Right atrium auricular region (tissue), 2 donors: ENCODE measurements around the gene RBM48. TPM values are rescaled to one million over a fixed set of nuclear protein-coding genes. Genes with fewer than 3 reads are reported as not detected.

Source experiments
- DNase-seq: peaks from one replicate; pipeline ENCODE4 v3.0.0-alpha.2; 2019; ENCODE audit warnings: low spot score
- H3K27ac ChIP-seq, 2 donors: fragments of 200-600 bp; sonication (generic); 1 replicate in 1 of 2; 2 replicates in 1 of 2; pipeline ENCODE4 v1.5.1; 2016 to 2019
- H3K27me3 ChIP-seq, 2 donors: fragments of 200-600 bp; sonication (generic); one replicate each; pipeline versions ENCODE4 v1.5.1 to v1.6.0; 2017 to 2019
- H3K36me3 ChIP-seq: fragments of 200-600 bp; sonication (generic); one replicate; pipeline ENCODE4 v1.5.1; 2016
- H3K4me1 ChIP-seq, 2 donors: fragments of 200-600 bp; sonication (generic); one replicate each; pipeline versions ENCODE4 v1.5.1 to v1.6.0; 2017 to 2019
- H3K4me3 ChIP-seq, 2 donors: fragments of 200-600 bp; sonication (generic); 1 replicate in 1 of 2; 2 replicates in 1 of 2; pipeline ENCODE4 v1.5.1; 2017 to 2019; ENCODE audit warnings: mild to moderate bottlenecking in 1 of 2, moderate library complexity in 1 of 2
- H3K9me3 ChIP-seq, 2 donors: fragments of 200-600 bp; sonication (generic); one replicate each; pipeline ENCODE4 v1.5.1; 2019
- total RNA-seq, 2 donors: library from RNA; depleted of rRNA; stranded (reverse); fragments of >200 nt; gene quantifications; one replicate each; pipeline ENCODE4 v1.1.0, GENCODE V29; 2016
- TF ChIP-seq, protein P1 (sequence below), 2 donors: fragments of 200-600 bp; sonication (generic); IDR thresholded peaks; one replicate each; pipeline ENCODE4 v1.5.1; 2019; ENCODE audit warnings: antibody characterized with exemption in 2 of 2

The RBM48 gene
- total RNA-seq, 2 donors from 2014 or later: 7.3 to 8.9 TPM

DNA sequence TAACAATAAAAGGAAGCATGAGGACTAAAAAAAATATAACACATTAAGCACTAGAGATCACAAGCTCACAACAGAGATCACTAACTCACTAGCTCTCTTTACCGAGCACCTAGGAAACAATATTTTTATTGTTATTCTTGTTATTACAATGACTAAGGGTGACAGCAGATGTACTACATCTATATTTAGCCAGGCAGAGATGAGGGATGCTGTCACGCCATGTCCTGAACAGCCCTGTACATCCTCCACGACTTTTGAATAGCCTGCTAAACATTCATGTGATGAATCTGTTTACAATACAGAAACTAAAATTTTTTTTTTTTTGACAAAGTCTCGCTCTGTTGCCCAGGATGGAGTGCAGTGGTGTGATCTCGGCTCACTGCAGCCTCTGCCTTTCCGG is 38.9 kb downstream of the RBM48 start:
- no peak overlapping the region for H3K4me3 ChIP-seq
- DNase-seq: no peak
- peaks cover 64% of the 10 kb centered on the region for H3K36me3 ChIP-seq
- TF ChIP-seq, protein P1, sequence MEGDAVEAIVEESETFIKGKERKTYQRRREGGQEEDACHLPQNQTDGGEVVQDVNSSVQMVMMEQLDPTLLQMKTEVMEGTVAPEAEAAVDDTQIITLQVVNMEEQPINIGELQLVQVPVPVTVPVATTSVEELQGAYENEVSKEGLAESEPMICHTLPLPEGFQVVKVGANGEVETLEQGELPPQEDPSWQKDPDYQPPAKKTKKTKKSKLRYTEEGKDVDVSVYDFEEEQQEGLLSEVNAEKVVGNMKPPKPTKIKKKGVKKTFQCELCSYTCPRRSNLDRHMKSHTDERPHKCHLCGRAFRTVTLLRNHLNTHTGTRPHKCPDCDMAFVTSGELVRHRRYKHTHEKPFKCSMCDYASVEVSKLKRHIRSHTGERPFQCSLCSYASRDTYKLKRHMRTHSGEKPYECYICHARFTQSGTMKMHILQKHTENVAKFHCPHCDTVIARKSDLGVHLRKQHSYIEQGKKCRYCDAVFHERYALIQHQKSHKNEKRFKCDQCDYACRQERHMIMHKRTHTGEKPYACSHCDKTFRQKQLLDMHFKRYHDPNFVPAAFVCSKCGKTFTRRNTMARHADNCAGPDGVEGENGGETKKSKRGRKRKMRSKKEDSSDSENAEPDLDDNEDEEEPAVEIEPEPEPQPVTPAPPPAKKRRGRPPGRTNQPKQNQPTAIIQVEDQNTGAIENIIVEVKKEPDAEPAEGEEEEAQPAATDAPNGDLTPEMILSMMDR (IDR thresholded peaks at IDR 0.05): no peak
- no peak overlapping the region for H3K27ac ChIP-seq
- no peaks in the 10 kb centered on the region for H3K4me1 ChIP-seq
- no peaks in the 10 kb centered on the region for H3K27me3 ChIP-seq
- H3K9me3 ChIP-seq: no peaks in the 10 kb centered on the region

DNA sequence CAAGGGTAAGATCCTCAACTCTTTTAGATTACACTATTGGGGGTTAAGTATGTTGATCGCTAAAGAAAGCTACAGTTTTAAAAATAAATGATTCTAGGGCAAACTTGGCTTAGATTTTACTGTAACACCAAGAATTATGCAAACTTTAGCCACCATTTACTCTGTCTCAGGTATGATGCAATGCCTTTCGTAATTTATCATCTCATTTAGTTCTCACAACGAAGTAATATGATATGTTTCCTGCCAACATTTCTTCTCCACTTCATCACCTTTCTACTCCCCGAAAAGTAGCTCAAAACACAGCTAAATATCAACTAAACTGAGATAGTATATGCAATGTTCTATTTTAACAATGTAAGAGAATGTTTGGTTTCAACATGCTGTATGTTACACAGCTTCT is 40.5 kb downstream of the RBM48 start:
- Histone ChIP-seq H3K27me3 (no peaks in the 10 kb centered on the region), H3K36me3 (peaks cover 70% of the 10 kb centered on the region), H3K27ac (no peak overlapping the region), H3K4me3 (no peak overlapping the region), H3K4me1 (no peaks in the 10 kb centered on the region), H3K9me3 (no peaks in the 10 kb centered on the region)
- no peak for DNase-seq
- TF ChIP-seq, protein P1 (IDR thresholded peaks at IDR 0.05): no peak

DNA sequence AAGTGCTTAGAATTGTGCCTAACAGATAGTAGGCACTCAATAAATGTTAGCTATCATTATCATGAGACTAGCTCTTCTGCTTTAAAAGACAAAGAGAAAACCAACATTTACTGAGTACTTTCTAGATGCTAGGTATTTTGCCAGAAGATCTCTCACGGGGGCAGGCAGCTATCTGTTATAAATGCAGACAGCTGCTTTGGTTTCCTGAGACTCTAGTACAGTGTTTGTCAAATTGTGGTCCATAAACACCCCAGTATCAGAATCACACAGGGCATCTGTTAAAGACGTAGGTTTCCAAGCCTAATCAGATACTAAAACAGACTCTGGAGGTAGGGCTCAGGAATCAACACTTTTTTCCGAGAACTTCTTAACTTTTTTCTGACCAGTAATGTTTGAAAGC is 47.7 kb downstream of the RBM48 start:
- TF ChIP-seq, protein P1 (IDR thresholded peaks at IDR 0.05): no peak
- DNase-seq: no peak
- no peaks in the 10 kb centered on the region for H3K4me1 ChIP-seq
- no peaks in the 10 kb centered on the region for H3K27me3 ChIP-seq
- H3K27ac ChIP-seq: no peak overlapping the region
- peaks cover 79% of the 10 kb centered on the region for H3K36me3 ChIP-seq
- no peaks in the 10 kb centered on the region for H3K9me3 ChIP-seq
- H3K4me3 ChIP-seq: no peak overlapping the region

GRCh38 chr7:92582948-92583347 is 54.4 kb downstream of the RBM48 start:
- no peak for DNase-seq
- Histone ChIP-seq H3K9me3 (no peaks in the 10 kb centered on the region), H3K27me3 (no peaks in the 10 kb centered on the region), H3K36me3 (peaks cover 28% of the 10 kb centered on the region), H3K27ac (no peak overlapping the region), H3K4me3 (no peak overlapping the region), H3K4me1 (peaks cover 0 to 30% of the 10 kb centered on the region in 2 donors)
- TF ChIP-seq, protein P1 (IDR thresholded peaks at IDR 0.05): no peak

DNA sequence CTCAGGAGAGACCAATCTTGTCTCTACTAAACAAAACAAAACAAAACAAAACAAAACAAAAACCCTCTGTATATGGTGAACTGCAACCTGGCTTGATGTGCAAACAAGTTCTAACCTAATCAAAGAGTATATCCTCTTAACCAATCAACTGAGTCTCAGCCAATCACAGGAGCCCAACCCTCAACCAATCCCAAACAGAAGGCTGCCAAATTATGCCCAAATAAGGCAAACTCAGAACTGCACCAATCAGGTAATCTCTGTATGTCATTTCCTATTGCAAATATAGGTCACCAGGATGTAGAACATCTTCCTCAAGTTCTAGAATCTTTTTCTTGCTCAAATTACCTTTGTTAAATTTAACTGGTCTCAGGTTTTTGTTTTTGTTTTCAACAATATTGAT is 56.4 kb downstream of the RBM48 start:
- no peak for DNase-seq
- Histone ChIP-seq H3K27ac (peak overlapping the region; percentile 30 to 33), H3K27me3 (no peaks in the 10 kb centered on the region), H3K9me3 (no peaks in the 10 kb centered on the region), H3K4me1 (peaks cover 0 to 45% of the 10 kb centered on the region in 2 donors), H3K4me3 (no peak overlapping the region), H3K36me3 (peaks cover 10% of the 10 kb centered on the region)
- TF ChIP-seq, protein P1 (IDR thresholded peaks at IDR 0.05): no peak

GRCh38 chr7:92586403-92586802 is 57.8 kb downstream of the RBM48 start:
- Histone ChIP-seq H3K27me3 (no peaks in the 10 kb centered on the region), H3K9me3 (no peaks in the 10 kb centered on the region), H3K4me1 (peaks cover 0 to 51% of the 10 kb centered on the region in 2 donors), H3K27ac (peak overlapping the region in 1 of 2 donors; percentile 20), H3K4me3 (no peak overlapping the region), H3K36me3 (no peaks in the 10 kb centered on the region)
- no peak for DNase-seq
- TF ChIP-seq, protein P1 (IDR thresholded peaks at IDR 0.05): no peak
